ENCODE measurements around the gene DCPS. TPM values are rescaled to one million over a fixed set of nuclear protein-coding genes. Genes with fewer than 3 reads are reported as not detected.

Gene DCPS
- total RNA-seq, 1 donor from 2014 or later: 11.3 TPM

DNA sequence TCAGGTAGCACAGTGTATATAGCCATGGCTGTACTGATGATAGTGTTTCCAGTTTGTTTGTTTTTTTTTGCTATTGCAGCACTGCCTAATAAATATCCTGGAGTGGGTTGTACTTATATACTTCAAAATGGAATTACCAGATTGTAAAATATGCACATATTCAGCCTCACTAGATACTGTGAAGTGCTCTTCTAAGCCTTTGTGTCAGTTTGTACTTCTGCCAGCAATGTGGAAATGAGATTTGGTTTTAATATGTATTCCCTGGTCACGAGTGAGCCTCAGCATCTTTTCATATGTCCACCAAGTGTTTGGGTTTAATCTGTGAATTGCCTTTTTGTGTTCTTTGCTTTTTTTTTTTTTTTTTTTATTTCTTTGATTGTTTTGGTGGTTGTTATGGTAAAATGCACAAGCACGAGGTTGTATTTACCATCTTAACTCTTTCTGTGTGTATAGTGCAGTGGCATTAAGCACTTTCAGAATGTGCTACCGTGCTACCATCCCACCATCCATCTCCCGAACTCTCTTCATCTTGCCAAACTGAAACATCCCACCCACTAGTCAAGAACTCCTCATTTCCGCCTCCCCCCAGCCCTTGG, 86.5 kb downstream of the DCPS start:
- FAIRE-seq: no peak
- Mint-ChIP-seq H3K36me3 (ENCODE audit: low read depth, unreplicated experiment) (peaks cover 2% of the 10 kb centered on the region), H3K4me1 (ENCODE audit: low read depth, unreplicated experiment) (no peaks in the 10 kb centered on the region)

DNA sequence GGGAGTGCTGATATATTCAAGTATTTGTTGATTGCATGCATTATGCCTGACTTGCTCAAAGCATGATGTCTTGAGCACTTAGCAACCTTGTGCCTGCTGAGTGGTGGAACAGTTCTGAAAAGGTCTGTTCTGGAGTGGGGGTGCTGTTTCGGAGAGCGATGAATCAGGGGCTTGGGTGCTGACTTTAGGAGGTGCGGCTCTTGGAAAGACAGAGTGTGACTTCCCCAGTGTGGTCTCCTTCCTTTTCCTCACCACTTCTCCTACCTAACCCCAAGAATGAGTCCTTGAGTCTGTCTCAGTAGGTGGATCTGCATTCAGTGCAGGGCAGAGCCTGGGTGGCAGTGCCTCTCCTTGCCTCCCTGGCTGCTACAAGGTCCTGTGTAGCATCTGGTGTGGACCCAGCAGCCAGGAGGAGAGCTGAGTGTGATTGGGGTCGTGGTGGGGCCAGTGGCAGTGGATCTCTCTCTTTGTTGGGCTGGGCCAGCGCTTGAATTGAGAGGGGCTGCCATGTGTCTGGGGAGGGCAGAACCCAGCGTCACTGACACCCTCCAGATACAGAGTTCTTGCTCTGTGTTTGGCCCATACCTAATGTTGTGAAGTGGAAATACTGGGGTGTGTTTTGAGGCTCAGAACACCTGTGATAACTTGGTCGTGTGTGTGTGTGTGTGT, 87.6 kb downstream of the DCPS start:
- Histone ChIP-seq H3K27me3 (ENCODE audit: insufficient read depth, low read length) (no peaks in the 10 kb centered on the region), H3K79me2 (ENCODE audit: insufficient read depth, low read length) (peaks cover 2% of the 10 kb centered on the region), H2AFZ (ENCODE audit: low read depth, low read length) (no peak overlapping the region), H3K9me3 (ENCODE audit: insufficient read depth, low read depth, low read length) (no peaks in the 10 kb centered on the region), H3K9ac (ENCODE audit: low read length) (no peak overlapping the region), H3K4me3 (ENCODE audit: insufficient read depth, low read depth, low read length) (no peak overlapping the region), H3K4me1 (ENCODE audit: insufficient read depth, low read length) (peaks cover 3% of the 10 kb centered on the region), H3K4me2 (ENCODE audit: low read length) (no peak overlapping the region), H3K36me3 (ENCODE audit: insufficient read depth, low read length) (no peaks in the 10 kb centered on the region), H4K20me1 (ENCODE audit: insufficient read depth, low read length) (peaks cover 45% of the 10 kb centered on the region), H3K27ac (ENCODE audit: low read depth, low read length) (no peak overlapping the region)
- no peak for DNase-seq (ENCODE audit: low read depth)
- TF ChIP-seq, protein P1, sequence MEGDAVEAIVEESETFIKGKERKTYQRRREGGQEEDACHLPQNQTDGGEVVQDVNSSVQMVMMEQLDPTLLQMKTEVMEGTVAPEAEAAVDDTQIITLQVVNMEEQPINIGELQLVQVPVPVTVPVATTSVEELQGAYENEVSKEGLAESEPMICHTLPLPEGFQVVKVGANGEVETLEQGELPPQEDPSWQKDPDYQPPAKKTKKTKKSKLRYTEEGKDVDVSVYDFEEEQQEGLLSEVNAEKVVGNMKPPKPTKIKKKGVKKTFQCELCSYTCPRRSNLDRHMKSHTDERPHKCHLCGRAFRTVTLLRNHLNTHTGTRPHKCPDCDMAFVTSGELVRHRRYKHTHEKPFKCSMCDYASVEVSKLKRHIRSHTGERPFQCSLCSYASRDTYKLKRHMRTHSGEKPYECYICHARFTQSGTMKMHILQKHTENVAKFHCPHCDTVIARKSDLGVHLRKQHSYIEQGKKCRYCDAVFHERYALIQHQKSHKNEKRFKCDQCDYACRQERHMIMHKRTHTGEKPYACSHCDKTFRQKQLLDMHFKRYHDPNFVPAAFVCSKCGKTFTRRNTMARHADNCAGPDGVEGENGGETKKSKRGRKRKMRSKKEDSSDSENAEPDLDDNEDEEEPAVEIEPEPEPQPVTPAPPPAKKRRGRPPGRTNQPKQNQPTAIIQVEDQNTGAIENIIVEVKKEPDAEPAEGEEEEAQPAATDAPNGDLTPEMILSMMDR (IDR thresholded peaks at IDR 0.05; ENCODE audit: insufficient read depth, low read depth, low read length): no peak
- TF ChIP-seq EZH2 (IDR thresholded peaks at IDR 0.05; ENCODE audit: insufficient read depth, low read length): no peak
- no peaks in the 10 kb centered on the region for H3K9me3 Mint-ChIP-seq (ENCODE audit: unreplicated experiment)
- no peaks in the 10 kb centered on the region for H3K4me1 Mint-ChIP-seq (ENCODE audit: low read depth, unreplicated experiment)
- H3K4me3 Mint-ChIP-seq (ENCODE audit: unreplicated experiment): no peak overlapping the region
- peaks cover 5% of the 10 kb centered on the region for H3K36me3 Mint-ChIP-seq (ENCODE audit: low read depth, unreplicated experiment)
- no peaks in the 10 kb centered on the region for H3K27me3 Mint-ChIP-seq (ENCODE audit: low read depth, unreplicated experiment)
- H3K27ac Mint-ChIP-seq (ENCODE audit: unreplicated experiment): no peak overlapping the region
- FAIRE-seq: no peak

More for the DNA sequence above, 86.5 kb downstream of the DCPS start:
- Histone ChIP-seq H2AFZ (ENCODE audit: low read depth, low read length) (no peak overlapping the region), H3K4me2 (ENCODE audit: low read length) (no peak overlapping the region), H3K27me3 (ENCODE audit: insufficient read depth, low read length) (no peaks in the 10 kb centered on the region), H3K4me3 (ENCODE audit: insufficient read depth, low read depth, low read length) (no peak overlapping the region), H4K20me1 (ENCODE audit: insufficient read depth, low read length) (peaks cover 50% of the 10 kb centered on the region), H3K36me3 (ENCODE audit: insufficient read depth, low read length) (no peaks in the 10 kb centered on the region), H3K79me2 (ENCODE audit: insufficient read depth, low read length) (peaks cover 2% of the 10 kb centered on the region), H3K9ac (ENCODE audit: low read length) (no peak overlapping the region), H3K4me1 (ENCODE audit: insufficient read depth, low read length) (peaks cover 3% of the 10 kb centered on the region), H3K9me3 (ENCODE audit: insufficient read depth, low read depth, low read length) (no peaks in the 10 kb centered on the region), H3K27ac (ENCODE audit: low read depth, low read length) (no peak overlapping the region)
- H3K4me3 Mint-ChIP-seq (ENCODE audit: unreplicated experiment): no peak overlapping the region
- TF ChIP-seq, protein P1 (IDR thresholded peaks at IDR 0.05; ENCODE audit: insufficient read depth, low read depth, low read length): no peak
- TF ChIP-seq EZH2 (IDR thresholded peaks at IDR 0.05; ENCODE audit: insufficient read depth, low read length): no peak
- no peak for DNase-seq (ENCODE audit: low read depth)
- no peaks in the 10 kb centered on the region for H3K27me3 Mint-ChIP-seq (ENCODE audit: low read depth, unreplicated experiment)
- H3K27ac Mint-ChIP-seq (ENCODE audit: unreplicated experiment): no peak overlapping the region
- no peaks in the 10 kb centered on the region for H3K9me3 Mint-ChIP-seq (ENCODE audit: unreplicated experiment)

Measured in astrocyte (in vitro differentiated cells and primary cell).